ENCODE results near the gene BOD1L1. TPM values are rescaled to one million over a fixed set of nuclear protein-coding genes. Genes with fewer than 3 reads are reported as not detected.
A peak's percentile ranks its signal among the peaks of the same experiment; 100 is the strongest.

The BOD1L1 gene
- total RNA-seq, 1 donor, result 27.5 TPM

DNA sequence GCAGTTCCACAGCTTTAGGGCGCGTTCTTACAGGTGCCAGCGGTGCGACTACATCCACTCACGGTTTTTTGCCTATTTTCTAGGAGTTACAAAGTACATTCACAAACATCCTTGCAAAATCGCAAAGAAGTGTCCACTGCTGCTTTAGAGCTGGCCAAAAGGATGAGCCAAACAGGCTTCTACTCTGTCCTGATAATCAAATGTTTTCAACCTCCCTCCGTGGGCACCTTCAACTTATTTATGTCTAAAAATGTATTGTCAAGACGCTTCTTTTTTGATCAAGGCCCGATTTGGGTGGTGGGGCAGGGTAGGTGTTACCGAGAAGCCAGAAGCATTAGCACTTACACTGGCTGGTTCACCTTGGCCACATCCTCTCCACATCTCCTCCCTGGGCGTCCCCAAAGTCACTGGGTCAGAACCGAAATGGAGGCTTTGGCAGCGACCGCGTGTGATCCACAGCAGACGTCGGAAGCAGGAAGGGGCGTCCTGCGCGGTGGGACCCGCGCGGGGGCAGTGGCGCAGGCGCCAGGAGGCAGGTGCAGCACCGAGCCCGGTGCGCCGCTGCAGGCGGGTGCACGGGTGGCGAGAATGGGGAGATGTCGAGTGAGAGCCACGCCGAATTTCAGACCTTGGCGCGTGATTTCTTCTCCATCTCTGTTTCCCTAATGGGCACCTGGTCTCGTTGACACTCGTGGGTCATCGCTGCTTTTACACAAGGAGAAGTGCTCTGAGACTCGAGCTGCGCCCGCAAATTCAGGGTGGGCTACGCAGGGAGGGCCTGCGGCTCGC lies 100.1 kb downstream of the BOD1L1 start:
- no peaks in the 10 kb centered on the region for H3K36me3 ChIP-seq (ENCODE audit: insufficient read depth, low read length)
- DNase-seq (ENCODE audit: insufficient read length, low spot score, missing footprints), result peak; percentile 80
- H3K4me2 ChIP-seq (ENCODE audit: insufficient read depth, low read length), result no peak overlapping the region
- no peak overlapping the region for H3K27ac ChIP-seq (ENCODE audit: low read depth, low read length)
- no peaks in the 10 kb centered on the region for H3K4me1 ChIP-seq (ENCODE audit: insufficient read depth, low read length)
- peaks cover 9% of the 10 kb centered on the region for H3K9me3 ChIP-seq (ENCODE audit: low read depth, low read length)
- TF ChIP-seq CTCF (IDR thresholded peaks at IDR 0.05; ENCODE audit: extremely low read depth, low read depth, low read length), result no peak
- no peaks in the 10 kb centered on the region for H4K20me1 ChIP-seq (ENCODE audit: insufficient read depth, low read length)
- no peaks in the 10 kb centered on the region for H3K79me2 ChIP-seq (ENCODE audit: insufficient read depth, low read length)
- H3K4me3 ChIP-seq (ENCODE audit: insufficient read depth, low read length), result no peak overlapping the region
- H3K27me3 ChIP-seq (ENCODE audit: insufficient read depth, low read length), result peaks cover 52% of the 10 kb centered on the region
- no peak overlapping the region for H2AFZ ChIP-seq (ENCODE audit: low read length)

- no peak overlapping the region for H2AFZ ChIP-seq (ENCODE audit: low read length)
- no peaks in the 10 kb centered on the region for H4K20me1 ChIP-seq (ENCODE audit: insufficient read depth, low read length)
- no peak overlapping the region for H3K4me3 ChIP-seq (ENCODE audit: insufficient read depth, low read length)
- H3K79me2 ChIP-seq (ENCODE audit: insufficient read depth, low read length), result no peaks in the 10 kb centered on the region
- peaks cover 9% of the 10 kb centered on the region for H3K9me3 ChIP-seq (ENCODE audit: low read depth, low read length)
- H3K27ac ChIP-seq (ENCODE audit: low read depth, low read length), result no peak overlapping the region
- DNase-seq (ENCODE audit: insufficient read length, low spot score, missing footprints), result no peak
- no peak for TF ChIP-seq CTCF (IDR thresholded peaks at IDR 0.05; ENCODE audit: extremely low read depth, low read depth, low read length)
- no peaks in the 10 kb centered on the region for H3K36me3 ChIP-seq (ENCODE audit: insufficient read depth, low read length)
- no peak overlapping the region for H3K4me2 ChIP-seq (ENCODE audit: insufficient read depth, low read length)
- H3K4me1 ChIP-seq (ENCODE audit: insufficient read depth, low read length), result no peaks in the 10 kb centered on the region
- peaks cover 51% of the 10 kb centered on the region for H3K27me3 ChIP-seq (ENCODE audit: insufficient read depth, low read length)
These were observed 100.9 kb downstream of the BOD1L1 start for GRCh38 chr4:13526658-13527057.

DNA sequence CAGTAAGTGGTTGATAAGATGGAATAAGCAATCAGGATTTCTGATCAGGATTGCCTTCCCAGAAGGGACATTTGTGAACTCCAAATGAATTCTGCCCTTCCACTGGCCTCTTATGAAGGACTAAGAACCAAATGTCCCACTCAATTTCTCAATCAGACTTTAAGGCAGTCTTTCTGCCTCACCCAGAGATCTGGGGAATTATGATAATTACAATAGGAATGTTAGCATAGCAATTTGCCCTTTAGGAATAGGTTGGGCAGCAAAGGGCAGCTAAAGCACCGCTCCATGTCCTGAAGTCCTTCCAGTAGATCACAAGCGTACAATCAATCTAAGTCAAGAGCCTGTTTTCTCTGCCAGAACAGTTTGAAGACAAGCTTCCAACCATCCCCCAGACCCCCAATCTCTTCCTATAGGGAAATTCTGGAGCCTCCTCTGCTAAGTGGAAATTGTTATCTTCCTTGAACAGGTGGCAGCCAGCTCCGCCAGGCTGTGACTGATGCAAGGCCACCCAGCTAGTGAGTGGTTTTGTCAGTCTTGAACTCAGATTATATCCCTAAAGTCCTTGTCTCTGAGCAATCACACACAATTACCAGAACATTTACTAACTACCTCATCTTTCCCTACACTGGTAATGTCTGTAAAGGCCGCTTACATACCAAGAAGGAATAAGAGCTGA lies 101.8 kb downstream of the BOD1L1 start:
- TF ChIP-seq CTCF (IDR thresholded peaks at IDR 0.05; ENCODE audit: extremely low read depth, low read depth, low read length), result no peak
- peaks cover 47% of the 10 kb centered on the region for H3K27me3 ChIP-seq (ENCODE audit: insufficient read depth, low read length)
- H3K4me1 ChIP-seq (ENCODE audit: insufficient read depth, low read length), result no peaks in the 10 kb centered on the region

More for the DNA sequence above, 101.8 kb downstream of the BOD1L1 start:
- H3K27ac ChIP-seq (ENCODE audit: low read depth, low read length), result no peak overlapping the region
- peaks cover 9% of the 10 kb centered on the region for H3K9me3 ChIP-seq (ENCODE audit: low read depth, low read length)
- peak; percentile 63 for DNase-seq (ENCODE audit: insufficient read length, low spot score, missing footprints)
- H3K4me2 ChIP-seq (ENCODE audit: insufficient read depth, low read length), result no peak overlapping the region
- no peaks in the 10 kb centered on the region for H3K79me2 ChIP-seq (ENCODE audit: insufficient read depth, low read length)
- no peak overlapping the region for H2AFZ ChIP-seq (ENCODE audit: low read length)
- no peaks in the 10 kb centered on the region for H4K20me1 ChIP-seq (ENCODE audit: insufficient read depth, low read length)
- H3K36me3 ChIP-seq (ENCODE audit: insufficient read depth, low read length), result no peaks in the 10 kb centered on the region
- no peak overlapping the region for H3K4me3 ChIP-seq (ENCODE audit: insufficient read depth, low read length)
